NCI-H345 treated with DMSO at 0.1 percent for 48 hours (cell line): ENCODE data around the gene RIPK4.

Source experiments
- DNase-seq: peaks from one replicate; lab custom pipeline; 2025; ENCODE audit not compliant: unreplicated experiment; lab: John Stamatoyannopoulos, UW

Gene RIPK4

DNA sequence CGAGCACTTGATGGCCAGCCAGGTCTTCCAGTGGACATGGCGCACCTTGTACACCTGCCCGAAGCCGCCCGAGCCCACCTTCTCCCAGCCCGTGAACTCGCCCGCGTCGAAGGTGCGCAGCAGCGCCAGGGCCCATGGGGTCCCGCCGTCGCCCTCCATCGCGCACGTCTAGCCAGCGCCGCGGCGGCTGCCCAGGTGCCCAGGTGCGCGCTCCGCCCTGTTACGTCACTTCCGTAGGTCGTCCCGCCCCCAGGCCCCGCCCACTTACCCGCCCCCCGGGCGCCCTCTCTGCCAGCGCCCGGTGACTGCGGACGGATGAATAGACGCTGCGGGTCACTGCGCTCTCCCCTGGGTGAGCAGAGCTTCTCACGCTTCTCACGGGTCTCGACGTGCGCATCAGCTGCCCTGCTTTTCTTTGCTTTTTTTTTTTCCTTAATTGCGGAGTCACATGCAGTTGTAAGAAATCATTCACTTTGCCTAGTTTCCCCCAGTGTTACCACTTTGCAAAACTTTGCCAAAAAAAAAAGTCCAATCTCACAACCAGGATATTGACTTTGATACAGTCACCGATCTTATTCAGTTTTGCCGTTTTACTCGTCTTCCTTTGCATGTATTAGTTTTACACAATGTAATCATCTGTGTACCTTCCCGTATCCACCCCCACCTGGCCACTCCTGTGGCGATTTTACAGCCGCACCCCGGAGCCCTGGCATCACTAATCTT is at the start of gene RIPK4:
TSS of gene RIPK4 (minus strand) at position 170 of the 723 bp plus-strand sequence. CDS start at position 159, 11 bp downstream.
- DNase-seq: peak; percentile 84

DNA sequence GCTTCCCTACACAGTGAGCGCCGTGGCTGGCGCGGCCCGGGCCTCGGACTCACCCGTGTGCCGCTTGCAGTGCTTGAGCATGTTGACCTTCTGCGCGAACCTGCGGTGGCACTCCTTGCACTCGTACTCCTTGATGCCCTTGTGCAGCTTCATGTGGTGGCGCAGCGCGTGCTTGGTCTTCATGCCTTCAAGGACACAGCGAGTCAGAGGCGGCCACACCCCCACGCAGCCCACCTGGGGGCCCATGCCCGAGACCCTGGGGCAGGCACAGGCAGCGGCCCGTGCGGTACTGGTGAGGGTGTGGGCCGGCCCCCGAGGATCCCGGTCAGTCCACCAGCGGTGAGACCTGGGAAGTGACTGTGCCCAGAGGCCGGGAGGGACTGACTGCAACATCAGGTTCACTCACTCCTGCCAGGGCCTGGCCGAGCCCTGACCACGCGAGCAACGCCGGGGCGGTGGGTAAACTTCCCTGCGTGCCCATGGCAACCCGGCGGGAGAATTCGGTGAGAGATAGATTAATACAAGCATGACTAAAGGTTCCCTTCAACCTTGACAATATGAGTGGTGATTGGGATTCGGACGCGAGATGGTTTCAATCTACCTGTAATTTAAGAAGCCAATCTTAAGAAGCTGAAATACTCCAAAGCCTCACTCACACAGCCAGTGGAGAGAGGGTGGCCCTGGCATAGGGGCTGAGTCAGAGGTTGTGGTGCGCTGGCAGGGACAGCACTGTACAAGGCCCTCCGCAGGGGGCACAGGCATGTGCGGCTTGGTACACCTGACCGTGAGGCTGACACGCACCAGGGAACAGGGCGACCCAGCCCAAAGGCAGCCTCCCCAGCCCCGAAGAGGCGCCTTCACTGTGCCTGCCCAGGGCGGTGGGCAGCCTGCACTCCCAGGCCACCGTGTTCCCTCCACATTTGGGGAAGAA is 49.1 kb upstream of the RIPK4 start:
- DNase-seq: no peak

DNA sequence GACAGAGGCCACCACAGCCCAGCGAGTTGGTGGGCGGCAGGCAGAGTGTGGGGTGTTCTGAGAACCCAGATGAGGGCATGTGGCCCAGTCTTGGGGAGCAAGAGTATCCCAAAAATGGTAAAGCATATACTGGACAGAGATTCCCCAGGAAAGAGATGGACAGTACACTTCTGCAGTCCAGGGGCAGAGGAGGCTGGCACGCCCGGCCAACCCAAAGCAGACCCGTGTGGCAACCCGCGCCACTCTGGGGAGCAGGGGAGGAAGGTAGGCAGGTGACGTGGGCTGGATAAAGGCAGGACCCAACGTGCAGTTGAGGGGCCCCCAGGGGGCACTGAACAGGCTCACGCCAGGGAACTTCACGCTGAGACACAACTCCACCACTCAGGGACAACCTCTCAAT is 46.4 kb upstream of the RIPK4 start:
- DNase-seq: no peak

DNA sequence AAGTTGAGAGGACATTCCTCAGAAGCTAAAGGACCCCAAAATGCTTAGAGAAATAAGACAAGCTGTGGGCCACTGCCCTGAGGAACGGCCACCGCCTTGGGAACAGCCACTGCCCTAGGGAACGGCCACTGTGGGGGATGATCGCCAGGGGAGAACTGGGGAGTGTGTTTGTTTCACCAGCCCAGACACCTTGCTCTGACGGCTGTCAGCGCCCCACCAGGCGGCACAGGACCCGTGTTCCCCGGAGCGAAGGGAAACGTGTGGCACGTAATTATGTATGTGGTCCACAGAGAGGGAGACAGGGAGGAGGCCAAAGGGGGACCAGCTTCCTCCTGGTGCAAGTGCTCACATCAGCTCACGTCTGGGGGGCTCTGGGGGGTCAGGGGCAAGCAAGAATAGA is 45.8 kb upstream of the RIPK4 start:
- no peak for DNase-seq

DNA sequence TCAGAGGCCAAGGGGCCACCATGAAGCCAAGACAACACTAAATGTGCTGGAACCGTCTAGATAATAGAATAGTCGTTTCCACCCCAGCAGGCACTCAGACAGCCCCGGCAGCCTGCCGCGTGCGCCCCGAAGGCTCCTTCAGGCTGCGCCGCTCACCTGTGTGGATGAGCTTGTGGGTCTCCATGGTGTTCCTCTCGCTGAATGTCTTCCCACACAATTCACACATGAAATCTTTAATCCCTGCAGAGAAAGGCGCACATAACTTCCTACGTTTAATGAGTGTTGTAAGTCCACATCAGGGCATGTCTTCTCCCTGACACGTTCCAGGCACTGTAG is 43.7 kb upstream of the RIPK4 start:
- no peak for DNase-seq

DNA sequence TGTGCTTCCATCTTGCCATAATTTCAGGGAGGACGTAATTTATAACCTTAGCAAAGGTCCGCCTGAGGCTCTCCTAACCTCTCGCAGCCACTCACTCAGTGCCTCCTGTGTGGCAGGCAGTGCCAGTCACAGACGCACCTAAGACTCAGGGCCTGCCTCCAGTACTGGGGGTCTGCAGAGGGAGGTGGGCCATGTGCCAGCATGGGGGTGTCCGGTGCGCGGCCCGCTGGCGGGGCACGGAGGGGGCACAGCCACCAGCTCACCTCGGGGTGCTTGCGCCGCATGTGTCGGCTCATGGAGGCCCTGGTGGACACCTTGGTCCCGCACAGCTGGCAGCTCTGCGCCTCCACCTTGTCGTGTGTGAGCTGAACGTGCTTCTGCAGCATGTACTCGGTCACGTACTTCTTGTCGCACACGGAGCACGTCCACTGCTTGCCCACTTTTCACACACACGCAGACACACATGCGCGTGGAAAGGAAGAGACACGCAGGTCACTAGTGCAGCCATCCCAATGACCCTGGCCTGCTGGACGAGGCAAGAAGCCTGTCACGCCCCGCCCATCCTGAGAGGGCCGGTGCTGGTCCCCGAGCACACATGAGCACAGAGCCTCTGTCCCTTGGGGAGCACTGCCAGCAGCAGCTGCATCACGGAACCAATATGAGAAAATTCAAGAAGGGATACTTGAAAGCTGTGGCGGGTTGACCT is 43.2 kb upstream of the RIPK4 start:
- DNase-seq: no peak

DNA sequence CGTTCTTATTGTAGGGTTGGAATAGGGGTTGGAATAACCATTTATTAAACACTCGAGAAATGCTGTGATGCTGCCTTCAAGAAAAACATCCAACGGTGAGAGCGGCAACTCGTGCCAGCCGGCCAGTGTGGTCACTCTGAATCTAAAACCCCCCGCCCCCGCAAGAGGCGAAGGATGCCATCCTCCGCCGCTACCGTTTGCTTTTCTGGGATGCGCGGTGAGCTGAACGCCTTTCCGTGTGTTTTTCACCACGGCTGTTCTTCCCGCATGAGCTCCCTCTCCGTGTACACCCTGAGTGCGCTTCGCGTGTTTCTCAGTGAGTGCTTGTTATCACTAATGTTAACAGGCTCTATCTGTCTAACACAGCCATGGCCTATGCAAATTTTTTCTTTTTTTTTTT is 42.0 kb upstream of the RIPK4 start:
- no peak for DNase-seq

DNA sequence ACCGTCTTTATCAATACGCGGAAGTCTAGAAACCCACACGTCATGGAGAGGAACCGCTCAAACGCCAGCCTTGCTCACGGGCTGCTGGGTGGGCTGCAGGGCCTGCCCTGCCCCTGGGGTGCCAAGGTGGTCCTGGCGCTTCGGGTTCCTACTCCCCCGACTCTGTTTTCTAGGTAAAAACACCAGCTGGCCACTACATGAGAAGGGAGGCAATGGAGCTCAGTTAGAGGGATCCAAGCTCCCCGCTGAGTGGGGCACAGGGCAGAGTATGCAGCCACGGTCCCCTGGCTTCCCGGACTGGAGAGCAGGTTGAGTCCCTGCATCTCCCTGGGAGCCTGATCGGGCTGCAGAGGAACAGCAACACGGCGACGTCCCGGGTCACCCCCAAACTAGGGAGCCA is 41.2 kb upstream of the RIPK4 start:
- DNase-seq: no peak

DNA sequence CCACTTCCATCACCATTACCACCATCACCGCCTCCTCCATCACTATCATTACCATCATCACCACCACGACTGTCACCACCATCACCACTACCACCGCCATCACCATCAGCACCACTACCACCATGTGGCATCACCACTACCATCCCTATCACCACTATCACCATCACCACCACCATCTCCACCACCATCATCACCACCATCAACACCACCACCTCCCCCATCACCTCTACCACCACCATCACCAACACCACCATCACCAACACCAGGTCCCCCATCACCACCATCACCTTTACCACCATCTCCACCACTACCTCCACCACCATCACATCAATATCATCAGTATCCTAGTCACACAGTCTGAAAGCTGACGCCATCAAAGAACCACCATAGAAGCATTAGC is 39.9 kb upstream of the RIPK4 start:
- no peak for DNase-seq

DNA sequence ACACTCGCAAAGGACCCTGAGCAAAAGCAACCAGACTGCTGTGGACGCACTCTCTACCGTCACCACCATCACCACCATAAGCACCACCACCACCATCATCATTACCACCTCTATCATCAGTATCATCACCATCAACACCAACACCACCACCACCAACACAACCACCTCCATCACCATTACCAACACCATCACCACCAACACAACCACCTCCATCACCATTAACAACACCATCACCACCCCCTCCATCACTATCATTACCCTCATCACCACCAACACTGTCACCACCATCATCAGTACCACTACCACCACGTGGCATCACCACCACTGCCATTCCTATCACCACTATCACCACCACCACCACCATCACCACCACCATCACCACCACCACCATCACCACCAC is 38.8 kb upstream of the RIPK4 start:
- no peak for DNase-seq

DNA sequence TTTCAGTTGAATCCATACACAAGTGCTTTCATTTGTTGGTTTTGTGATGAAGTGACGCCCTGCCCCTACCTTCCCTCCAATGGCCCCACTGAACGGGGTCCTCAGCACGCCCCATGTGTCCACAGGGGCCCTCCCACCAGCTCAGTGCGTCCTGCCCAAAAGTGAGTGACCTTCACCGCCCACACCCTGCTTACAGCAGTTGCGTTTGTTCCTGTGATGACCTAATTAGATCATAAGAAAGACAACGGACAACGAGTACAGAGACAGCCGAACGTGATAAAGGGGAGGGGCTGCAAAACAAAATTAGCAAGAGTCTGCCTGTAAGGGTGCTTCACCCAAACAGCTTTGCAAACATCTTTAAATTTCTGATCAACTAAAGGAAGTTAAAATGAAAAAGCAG is 38.2 kb upstream of the RIPK4 start:
- DNase-seq: no peak

DNA sequence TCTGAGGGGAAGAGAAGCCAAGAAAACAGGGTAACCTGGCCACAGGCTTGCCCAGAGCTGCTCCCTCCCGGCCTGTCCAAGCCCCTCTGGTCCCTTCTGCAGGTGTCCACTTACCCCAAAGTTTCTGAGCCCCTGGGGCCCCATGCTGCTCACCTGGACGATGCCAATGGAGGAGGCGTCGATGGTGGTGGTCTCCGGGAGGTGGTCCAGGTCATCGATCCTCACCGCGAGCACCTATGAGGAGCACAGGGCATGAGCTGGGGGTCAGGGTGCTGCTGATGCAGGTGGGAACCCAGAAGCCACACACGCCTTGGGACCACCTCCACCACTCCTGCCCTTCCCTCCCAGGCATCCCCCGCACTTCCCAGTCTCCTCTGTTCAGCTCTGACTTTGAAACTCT is 37.5 kb upstream of the RIPK4 start:
- DNase-seq: no peak

DNA sequence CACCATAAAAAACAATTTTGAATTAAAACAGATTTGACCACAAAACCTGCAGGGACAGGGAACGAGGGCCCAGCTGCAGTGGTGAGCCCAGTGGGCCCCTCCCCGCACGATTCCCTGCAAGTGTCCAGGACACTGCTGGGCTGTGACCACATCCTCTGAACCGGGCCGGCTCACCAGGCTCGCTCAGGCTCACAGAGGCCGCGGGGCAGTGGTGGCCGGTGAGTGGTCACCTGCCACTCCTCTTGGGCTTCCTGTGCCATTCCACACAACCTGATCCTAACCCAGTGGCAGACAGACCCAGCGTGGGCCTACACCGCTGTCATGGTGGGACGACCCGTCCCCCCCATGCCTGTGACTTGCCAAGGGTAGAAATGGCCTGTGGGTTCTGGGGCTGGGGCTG is 36.5 kb upstream of the RIPK4 start:
- DNase-seq: no peak

DNA sequence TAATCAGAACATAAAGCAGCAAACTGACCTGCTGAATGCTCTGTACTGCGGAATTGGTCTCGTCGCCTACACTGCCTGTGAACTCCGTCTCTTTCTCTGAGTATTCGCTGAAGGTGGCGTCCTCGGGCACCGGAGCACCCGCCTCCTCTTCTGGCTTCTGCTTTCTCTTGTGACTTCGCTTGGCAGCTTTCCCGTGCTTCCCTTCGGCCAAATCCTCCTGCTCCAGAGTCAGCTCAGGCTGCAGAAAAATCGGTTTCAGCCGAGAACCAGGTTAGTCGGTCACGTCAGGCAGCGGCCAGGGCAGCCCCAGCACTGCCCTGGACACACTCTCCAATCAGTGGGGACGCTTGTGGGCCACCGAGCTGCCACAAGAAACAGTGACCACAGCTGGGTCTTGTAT is 35.8 kb upstream of the RIPK4 start:
- no peak for DNase-seq

DNA sequence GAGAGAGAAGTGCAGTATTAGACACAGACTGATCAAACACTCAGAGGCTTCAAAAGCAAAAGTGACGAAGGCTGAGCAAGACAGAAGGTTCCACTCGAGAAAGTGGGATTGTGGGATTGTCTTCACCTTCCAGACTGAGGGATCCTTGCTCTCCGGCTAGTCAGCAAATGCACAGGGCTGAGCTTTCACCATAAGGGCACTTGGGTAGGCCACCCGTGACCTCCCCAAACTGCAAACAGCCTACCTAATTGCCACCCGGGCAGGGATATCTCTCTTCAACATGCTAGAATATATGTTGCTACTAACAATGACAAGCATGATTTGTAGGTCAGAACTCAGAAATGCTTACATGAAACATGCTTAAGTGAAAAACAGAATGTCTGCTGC is 35.3 kb upstream of the RIPK4 start:
- no peak for DNase-seq

DNA sequence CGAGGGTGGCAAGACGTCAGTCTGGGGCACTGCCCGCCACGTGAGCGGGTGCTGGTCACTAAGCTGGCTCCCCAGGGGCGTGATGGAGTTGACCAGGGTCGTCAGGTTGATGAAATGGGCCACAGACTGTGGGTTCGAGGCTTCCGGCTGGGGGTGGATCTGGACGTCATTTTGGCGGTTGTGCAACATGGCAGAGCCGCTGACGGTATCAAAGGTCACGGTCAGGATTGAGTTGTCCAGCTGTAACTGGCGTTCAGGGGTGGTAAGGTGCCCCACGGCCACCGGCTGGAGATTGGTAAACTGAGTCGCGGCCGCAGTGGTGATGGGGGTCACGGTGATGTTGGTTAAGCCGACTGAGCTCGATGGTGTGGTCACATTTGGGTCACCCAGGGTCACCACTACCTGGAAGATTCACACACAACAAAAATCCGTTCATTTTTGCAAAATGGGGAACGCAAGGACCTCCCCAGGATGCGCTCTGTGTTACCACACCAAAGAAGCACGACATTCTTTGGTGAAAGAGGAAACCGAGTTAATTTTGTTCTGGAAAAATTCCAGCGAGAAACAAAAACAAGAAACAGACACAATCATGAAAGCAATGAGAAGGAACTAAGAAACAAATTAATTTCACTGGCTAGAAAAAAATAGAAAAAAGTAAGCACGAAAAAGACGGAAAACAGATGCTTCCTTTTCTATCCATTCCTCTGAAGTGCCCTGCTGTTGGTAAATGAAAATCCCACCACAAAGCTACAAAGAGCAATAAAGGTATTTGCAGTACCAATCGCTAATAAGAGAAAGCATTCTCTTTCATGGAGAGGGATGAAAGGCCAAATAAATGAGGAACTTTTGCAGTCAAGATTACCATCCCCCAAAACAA is 34.7 kb upstream of the RIPK4 start:
- no peak for DNase-seq

DNA sequence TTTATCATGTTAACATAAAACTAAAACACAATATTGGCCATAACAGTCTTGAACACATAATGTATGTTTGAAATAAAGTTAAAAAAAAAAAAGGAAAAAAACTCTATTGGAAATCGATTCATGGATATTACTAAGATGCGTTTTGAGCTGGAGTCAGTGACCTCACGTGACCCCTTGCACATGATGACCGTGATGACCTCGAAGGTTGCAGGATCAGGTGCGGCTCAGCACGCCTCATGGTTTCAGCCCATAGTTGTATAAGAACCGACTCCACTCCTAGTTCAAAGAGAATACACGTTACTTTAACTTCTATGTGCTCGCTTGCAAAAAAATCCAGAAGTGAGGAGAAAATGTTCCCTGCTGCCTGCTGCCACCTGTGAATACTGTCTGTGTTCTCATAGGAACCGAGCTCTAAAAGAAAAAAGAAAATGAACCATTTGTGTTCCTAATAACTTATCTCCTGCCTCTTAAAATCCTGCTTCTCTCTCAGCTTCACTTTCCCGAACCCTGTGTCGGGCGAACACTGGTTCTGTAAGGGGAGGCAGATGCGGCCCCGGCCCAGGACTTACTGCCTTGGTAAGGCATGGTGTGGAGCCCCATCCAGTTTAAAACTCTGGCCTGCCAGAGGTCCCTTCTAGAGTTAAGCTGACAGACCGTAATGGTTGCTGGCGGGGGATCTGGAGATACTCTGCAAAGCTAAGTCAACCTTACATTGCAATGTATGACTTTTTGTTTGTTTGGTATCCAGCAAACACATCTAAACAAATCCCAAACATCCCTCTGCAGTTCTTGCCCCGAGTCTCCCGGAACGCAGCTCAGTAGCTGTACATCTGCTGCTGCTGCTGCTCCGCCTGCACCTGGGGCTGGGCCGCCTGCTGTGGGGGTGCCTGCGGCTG is 33.8 kb upstream of the RIPK4 start:
- DNase-seq: no peak

DNA sequence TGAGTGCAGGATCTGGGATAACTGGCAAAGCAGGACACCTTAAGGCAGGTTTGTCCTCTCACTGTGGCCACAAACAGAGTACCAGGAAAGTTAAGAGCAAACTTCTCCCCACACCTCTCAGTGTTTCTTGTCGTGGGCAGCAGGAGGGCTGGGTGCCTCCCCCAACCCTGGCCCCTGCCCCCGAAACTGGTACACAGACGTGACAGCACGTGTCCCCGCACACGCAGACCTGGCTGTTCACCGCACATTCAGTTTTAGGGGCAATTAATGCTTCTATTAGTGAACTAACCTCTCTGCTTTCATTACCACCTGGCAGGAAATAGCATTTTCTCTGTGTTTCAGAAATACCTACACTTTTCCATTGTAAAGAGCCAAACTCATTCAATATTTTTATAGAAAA is 32.9 kb upstream of the RIPK4 start:
- no peak for DNase-seq

DNA sequence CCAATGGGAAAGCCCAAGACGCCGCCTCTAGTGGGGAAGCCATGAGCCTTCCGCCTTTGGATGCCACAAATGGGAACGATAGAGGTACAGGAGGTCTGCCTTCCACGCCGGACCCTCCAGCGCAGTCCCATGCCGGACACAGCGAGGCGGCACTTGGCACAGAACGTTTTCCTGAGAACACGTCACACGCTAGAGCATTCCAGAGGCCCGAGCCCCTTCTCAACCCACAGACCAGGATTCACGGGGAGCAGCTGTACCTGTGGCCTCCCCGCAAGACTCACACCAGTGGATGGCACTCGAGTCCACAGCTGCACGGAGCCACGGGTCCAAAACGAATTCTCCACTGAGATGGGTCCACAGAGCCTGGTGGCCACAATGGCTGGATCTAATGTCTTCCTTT is 31.5 kb upstream of the RIPK4 start:
- no peak for DNase-seq

DNA sequence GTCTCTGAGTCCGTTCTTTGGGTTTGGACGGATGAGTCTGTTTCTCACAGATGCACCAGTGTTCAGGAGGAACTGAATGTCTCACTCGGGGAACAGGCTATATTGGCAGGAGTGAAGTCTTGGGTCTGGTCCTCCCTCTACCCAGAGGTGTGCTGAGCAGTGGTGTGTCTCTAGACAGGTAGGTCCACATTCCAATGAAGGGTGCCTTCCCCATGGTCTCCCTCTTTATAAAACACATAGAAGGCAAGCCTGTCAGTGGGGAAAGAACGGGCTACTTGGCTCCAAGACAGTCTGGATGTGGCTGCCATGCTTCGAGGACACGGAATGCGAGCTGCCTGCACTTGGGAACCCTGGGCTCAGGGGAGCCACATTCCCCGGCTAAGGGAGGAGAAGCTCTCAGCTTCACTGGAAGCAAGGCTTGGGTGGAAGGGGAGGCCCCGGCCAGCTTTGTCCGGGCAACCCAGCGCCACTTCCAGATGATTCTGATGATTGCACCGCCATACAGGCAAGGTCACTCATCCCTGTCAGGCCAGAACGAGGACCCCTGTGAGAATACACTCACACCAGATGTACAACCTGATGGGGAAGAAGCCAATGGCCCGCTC is 29.7 kb upstream of the RIPK4 start:
- DNase-seq: no peak
